SK-N-MC (cell line): ENCODE data around the gene COMMD1.

Experiments used
- EZH2 ChIP-seq: fragments of 200-600 bp; sonication (generic); IDR thresholded peaks from one replicate; pipeline ENCODE4 v1.6.1; 2017; ENCODE audit warnings: antibody characterized with exemption
- FOXP2 ChIP-seq: optimal IDR thresholded peaks from 2 replicates; pipeline ENCODE3; 2011; ENCODE audit warnings: mild to moderate bottlenecking, moderate library complexity; ENCODE audit not compliant: insufficient read depth; ENCODE audit errors: extremely low read length, control extremely low read depth
- POLR2AphosphoS5 ChIP-seq: IDR thresholded peaks from 2 replicates; pipeline ENCODE4 v1.6.1; 2012; ENCODE audit warnings: mild to moderate bottlenecking, low read depth, low read length, borderline replicate concordance

- TF ChIP-seq EZH2: no peak
- no peak for TF ChIP-seq POLR2AphosphoS5
- TF ChIP-seq FOXP2: no peak
Measured at GRCh38 chr2:62184512-62185230, 279.2 kb downstream of the COMMD1 start.
